HG03095 (cell line): ENCODE data around the gene MTFR1L.

Experiments
- ATAC-seq: cut with Tn5 transposase; IDR thresholded peaks from one replicate; pipeline ENCODE4 v1.9.1; 2021; ENCODE audit warnings: moderate library complexity; ENCODE audit not compliant: unreplicated experiment

Gene MTFR1L

GRCh38 chr1:25806418-25806817 lies 13.3 kb upstream of the MTFR1L start:
- no peak for ATAC-seq

GRCh38 chr1:25807480-25808390 lies 12.0 kb upstream of the MTFR1L start:
- no peak for ATAC-seq

GRCh38 chr1:25808481-25809244 lies 11.1 kb upstream of the MTFR1L start:
- no peak for ATAC-seq

- no peak for ATAC-seq
Measured at GRCh38 chr1:25809283-25809926, 10.3 kb upstream of the MTFR1L start.

- ATAC-seq: no peak
Measured at GRCh38 chr1:25809929-25810328, 9.8 kb upstream of the MTFR1L start.

- no peak for ATAC-seq
Measured at GRCh38 chr1:25810341-25811299, 9.1 kb upstream of the MTFR1L start.

GRCh38 chr1:25811384-25812082 lies 8.2 kb upstream of the MTFR1L start:
- no peak for ATAC-seq

- ATAC-seq: no peak
Measured at GRCh38 chr1:25813071-25813733, 6.6 kb upstream of the MTFR1L start.

- ATAC-seq: no peak
Measured at GRCh38 chr1:25813734-25814471, 5.9 kb upstream of the MTFR1L start.

GRCh38 chr1:25814549-25815087 lies 5.1 kb upstream of the MTFR1L start:
- no peak for ATAC-seq

- ATAC-seq: no peak
Measured at GRCh38 chr1:25815208-25816111, 4.3 kb upstream of the MTFR1L start.

GRCh38 chr1:25816112-25816718 lies 3.5 kb upstream of the MTFR1L start:
- ATAC-seq: no peak

GRCh38 chr1:25817840-25818501 lies 1.8 kb upstream of the MTFR1L start:
- no peak for ATAC-seq

- ATAC-seq: no peak
Measured at GRCh38 chr1:25818569-25818968, 1.2 kb upstream of the MTFR1L start.

GRCh38 chr1:25820247-25821111 lies 725 bp downstream of the MTFR1L start:
- ATAC-seq: peak; percentile 50
